Measurements from ENCODE around the gene KLHL29. TPM values are rescaled to one million over a fixed set of nuclear protein-coding genes. Genes with fewer than 3 reads are reported as not detected.

Gene KLHL29
- total and polyA plus RNA-seq, 5 donors from 2014 or later: 0.09 to 1.3 (median 0.24) TPM

DNA sequence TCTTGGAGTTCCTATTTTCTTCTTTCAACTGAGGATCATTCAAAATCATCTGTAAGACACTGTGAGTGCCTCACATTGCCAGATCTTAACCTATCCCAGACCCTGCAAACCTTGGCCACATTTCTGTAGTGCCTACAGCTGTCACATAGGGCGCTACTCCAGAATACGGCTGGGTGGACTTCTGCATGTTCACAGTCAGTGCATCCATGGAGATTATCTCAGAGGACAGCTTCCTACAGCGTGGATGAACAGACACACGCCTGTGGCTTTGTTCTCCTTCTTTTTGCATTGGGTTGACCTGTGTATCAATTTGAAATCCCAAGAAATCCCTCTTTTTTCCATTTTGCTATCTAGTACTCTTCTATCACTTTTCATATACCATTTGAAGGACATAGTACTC, 1.9 kb upstream of the KLHL29 start:
- H3K4me3 Mint-ChIP-seq: peak overlapping the region in 1 of 4 donors; percentile 31
- no peak for ATAC-seq (ENCODE audit: low read depth in 2 of 2)
- H3K9me3 ChIP-seq (ENCODE audit: control insufficient read depth in 2 of 2, low read length in 2 of 2): no peaks in the 10 kb centered on the region

DNA sequence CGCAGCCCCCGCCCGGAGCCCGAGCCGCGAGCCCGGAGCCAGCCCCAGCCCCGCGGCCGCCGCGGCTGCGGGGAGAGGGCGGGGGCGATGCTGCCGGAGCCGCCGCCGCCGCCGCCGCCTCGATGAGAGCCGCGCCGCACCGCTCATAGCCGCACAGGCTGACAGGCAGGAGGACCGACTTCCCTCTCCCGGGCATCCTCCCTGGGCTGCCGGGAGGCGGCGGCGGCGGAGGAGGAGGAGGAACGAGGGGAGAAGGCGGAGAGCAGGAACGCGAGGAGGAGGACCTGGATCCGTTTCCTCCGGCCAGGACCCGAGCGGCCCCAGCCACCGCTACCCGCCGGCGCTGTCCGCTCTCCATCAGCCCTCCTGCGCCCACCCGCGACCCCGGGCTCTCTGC, 370 bp downstream of the KLHL29 start:
- no peak overlapping the region for H3K4me3 Mint-ChIP-seq
- Histone ChIP-seq H3K4me1 (ENCODE audit: control insufficient read depth, insufficient read depth, low read length, poor library complexity, severe bottlenecking) (peaks cover 10% of the 10 kb centered on the region), H3K27me3 (ENCODE audit: control insufficient read depth, insufficient read depth, low read length) (peaks cover 30% of the 10 kb centered on the region), H3K4me3 (ENCODE audit: low read depth, low read length) (no peak overlapping the region), H3K27ac (ENCODE audit: insufficient read depth, low read length, poor library complexity, severe bottlenecking) (no peak overlapping the region), H3K9me3 (ENCODE audit: control insufficient read depth in 2 of 2, low read length in 2 of 2) (no peaks in the 10 kb centered on the region), H3K36me3 (ENCODE audit: control insufficient read depth, insufficient read depth, low read length) (no peaks in the 10 kb centered on the region)
- H3K27ac Mint-ChIP-seq: no peak overlapping the region
- peaks cover 1 to 25% (median 10%) of the 10 kb centered on the region in 4 donors for H3K4me1 Mint-ChIP-seq
- H3K27me3 Mint-ChIP-seq: peaks cover 60% of the 10 kb centered on the region
- ATAC-seq (ENCODE audit: low read depth in 2 of 2) (peak; percentile 9 to 43), DNase-seq (no peak)
- H3K9me3 Mint-ChIP-seq: peaks cover 0 to 3% (median 0%) of the 10 kb centered on the region in 7 donors
- H3K36me3 Mint-ChIP-seq: no peaks in the 10 kb centered on the region

More for the DNA sequence above, 1.9 kb upstream of the KLHL29 start:
- DNase-seq: no peak
- H3K36me3 Mint-ChIP-seq: no peaks in the 10 kb centered on the region
- H3K4me1 Mint-ChIP-seq: peaks cover 4 to 28% (median 10%) of the 10 kb centered on the region in 4 donors
- H3K27me3 Mint-ChIP-seq: peaks cover 38% of the 10 kb centered on the region
- Histone ChIP-seq H3K4me3 (ENCODE audit: low read depth, low read length) (no peak overlapping the region), H3K4me1 (ENCODE audit: control insufficient read depth, insufficient read depth, low read length, poor library complexity, severe bottlenecking) (peaks cover 10% of the 10 kb centered on the region), H3K27ac (ENCODE audit: insufficient read depth, low read length, poor library complexity, severe bottlenecking) (no peak overlapping the region), H3K27me3 (ENCODE audit: control insufficient read depth, insufficient read depth, low read length) (peaks cover 24% of the 10 kb centered on the region), H3K36me3 (ENCODE audit: control insufficient read depth, insufficient read depth, low read length) (no peaks in the 10 kb centered on the region)
- H3K9me3 Mint-ChIP-seq: peaks cover 0 to 1% (median 0%) of the 10 kb centered on the region in 7 donors
- no peak overlapping the region for H3K27ac Mint-ChIP-seq

DNA sequence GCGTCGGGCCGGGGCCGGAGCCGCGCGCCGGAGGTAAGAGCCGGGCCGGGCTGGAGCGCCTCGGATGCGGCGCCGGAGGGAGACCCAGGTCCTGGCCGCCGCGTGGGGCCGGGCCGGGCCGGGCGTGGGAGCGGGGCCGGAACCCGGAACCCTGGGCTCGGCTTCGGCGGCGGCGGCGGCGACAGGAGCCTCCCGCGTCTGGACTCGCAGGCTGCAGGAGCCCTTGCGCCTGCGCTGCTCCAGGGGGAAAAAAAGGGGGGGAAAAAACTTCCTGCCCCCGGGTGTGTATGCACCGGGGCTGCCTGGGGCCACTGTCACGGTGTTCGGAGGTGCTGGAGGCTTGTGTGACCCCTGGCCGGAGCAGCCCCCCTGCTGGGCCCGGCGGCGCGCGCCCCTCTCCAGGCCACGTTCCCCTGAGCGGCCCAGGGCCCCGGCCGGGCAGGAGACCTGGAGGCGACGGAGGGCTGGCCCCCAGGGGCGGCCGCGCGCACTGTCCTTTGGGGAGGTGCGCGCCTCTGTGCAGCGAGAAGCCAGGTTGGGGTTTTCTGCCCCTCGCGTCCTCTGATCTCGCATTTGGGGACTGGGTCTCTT, 864 bp downstream of the KLHL29 start:
- peaks cover 10% of the 10 kb centered on the region for H3K4me1 ChIP-seq (ENCODE audit: control insufficient read depth, insufficient read depth, low read length, poor library complexity, severe bottlenecking)
- H3K36me3 ChIP-seq (ENCODE audit: control insufficient read depth, insufficient read depth, low read length): no peaks in the 10 kb centered on the region
- H3K27me3 Mint-ChIP-seq: peaks cover 64% of the 10 kb centered on the region
- H3K9me3 Mint-ChIP-seq: peaks cover 0 to 3% (median 0%) of the 10 kb centered on the region in 7 donors
- peaks cover 31% of the 10 kb centered on the region for H3K27me3 ChIP-seq (ENCODE audit: control insufficient read depth, insufficient read depth, low read length)
- peaks cover 0 to 20% (median 6%) of the 10 kb centered on the region in 4 donors for H3K4me1 Mint-ChIP-seq
- no peak for DNase-seq
- H3K36me3 Mint-ChIP-seq: no peaks in the 10 kb centered on the region
- no peak for ATAC-seq (ENCODE audit: low read depth in 2 of 2)
- no peak overlapping the region for H3K27ac ChIP-seq (ENCODE audit: insufficient read depth, low read length, poor library complexity, severe bottlenecking)
- no peaks in the 10 kb centered on the region for H3K9me3 ChIP-seq (ENCODE audit: control insufficient read depth in 2 of 2, low read length in 2 of 2)
- no peak overlapping the region for H3K27ac Mint-ChIP-seq
- peak overlapping the region in 3 of 4 donors; percentile 82 to 92 (median 87) for H3K4me3 Mint-ChIP-seq
- H3K4me3 ChIP-seq (ENCODE audit: low read depth, low read length): no peak overlapping the region

DNA sequence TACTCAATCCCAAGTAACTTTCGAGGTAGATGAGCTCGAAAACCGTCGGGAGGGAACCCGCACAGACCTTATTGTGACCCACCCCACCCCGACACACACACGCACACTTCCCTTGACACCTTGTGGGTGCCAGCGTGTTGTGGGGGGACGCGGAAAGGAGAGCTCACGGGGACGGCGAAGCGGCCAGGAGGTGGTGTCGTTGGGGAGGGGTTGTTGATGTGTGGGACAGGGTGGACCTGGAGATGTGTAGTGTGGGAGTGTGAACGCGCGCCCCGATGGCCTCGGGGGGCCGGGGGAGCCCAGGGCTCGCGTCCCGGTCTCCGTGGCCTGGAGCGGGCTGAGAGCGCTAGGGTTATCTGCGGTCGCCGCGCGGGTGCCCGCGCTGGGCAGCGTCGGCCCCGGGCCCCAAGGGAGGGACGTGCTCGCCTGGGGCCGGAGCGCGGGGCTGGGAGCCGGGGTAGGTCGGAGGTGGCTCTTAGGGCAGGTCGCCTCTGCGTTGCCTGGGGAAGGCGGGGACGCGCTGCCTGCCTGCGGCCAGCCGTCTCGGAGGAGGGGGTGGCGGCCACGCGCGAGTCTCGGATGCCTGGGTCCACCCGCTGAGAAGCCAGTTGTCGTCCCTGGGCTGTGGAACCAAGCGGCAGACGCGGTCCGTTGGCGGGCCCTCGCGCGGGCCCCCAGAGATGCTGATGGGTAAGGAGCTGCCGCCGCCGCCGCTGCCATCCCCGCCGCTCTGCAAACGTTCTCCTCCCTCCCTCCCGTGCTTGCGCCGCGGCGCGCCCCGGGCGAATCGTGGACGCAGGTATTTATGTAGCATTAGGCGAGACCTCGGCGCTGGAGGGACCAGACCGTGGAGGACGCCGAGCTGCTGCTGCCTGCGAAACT, 1.6 kb downstream of the KLHL29 start:
- ATAC-seq (ENCODE audit: low read depth in 2 of 2): no peak
- H3K27ac Mint-ChIP-seq: peak overlapping the region in 1 of 3 donors; percentile 79

DNA sequence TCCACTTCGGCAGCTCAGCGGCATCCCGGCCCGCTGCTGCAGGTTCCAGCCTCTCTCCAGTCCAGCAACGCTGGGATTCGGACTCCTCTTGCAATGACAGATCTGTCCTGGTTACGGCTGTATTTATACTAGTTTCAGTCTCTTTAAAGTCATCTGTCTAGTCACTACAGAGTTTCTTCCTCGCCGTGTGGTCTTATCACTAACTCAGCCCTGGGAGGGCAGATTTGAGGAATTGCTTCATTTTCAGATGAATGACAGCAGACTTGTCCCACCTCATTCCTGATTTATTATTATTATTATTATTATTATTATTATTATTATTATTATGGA, 2.2 kb downstream of the KLHL29 start:
- Histone ChIP-seq H3K4me1 (ENCODE audit: control insufficient read depth, insufficient read depth, low read length, poor library complexity, severe bottlenecking) (peaks cover 10% of the 10 kb centered on the region), H3K9me3 (ENCODE audit: control insufficient read depth in 2 of 2, low read length in 2 of 2) (no peaks in the 10 kb centered on the region), H3K27ac (ENCODE audit: insufficient read depth, low read length, poor library complexity, severe bottlenecking) (no peak overlapping the region), H3K4me3 (ENCODE audit: low read depth, low read length) (no peak overlapping the region), H3K27me3 (ENCODE audit: control insufficient read depth, insufficient read depth, low read length) (peaks cover 32% of the 10 kb centered on the region), H3K36me3 (ENCODE audit: control insufficient read depth, insufficient read depth, low read length) (no peaks in the 10 kb centered on the region)
- H3K27ac Mint-ChIP-seq: no peak overlapping the region
- peaks cover 0 to 3% (median 0%) of the 10 kb centered on the region in 7 donors for H3K9me3 Mint-ChIP-seq
- ATAC-seq (ENCODE audit: low read depth in 2 of 2): no peak
- H3K4me1 Mint-ChIP-seq: peaks cover 0 to 12% (median 5%) of the 10 kb centered on the region in 4 donors
- peaks cover 66% of the 10 kb centered on the region for H3K27me3 Mint-ChIP-seq
- H3K4me3 Mint-ChIP-seq: peak overlapping the region in 3 of 4 donors; percentile 19 to 69 (median 66)
- no peak for DNase-seq
- no peaks in the 10 kb centered on the region for H3K36me3 Mint-ChIP-seq

More for the DNA sequence above, 1.6 kb downstream of the KLHL29 start:
- Mint-ChIP-seq H3K27me3 (peaks cover 66% of the 10 kb centered on the region), H3K4me1 (peaks cover 0 to 13% (median 5%) of the 10 kb centered on the region in 4 donors), H3K36me3 (no peaks in the 10 kb centered on the region), H3K4me3 (peak overlapping the region; percentile 19 to 92 (median 84)), H3K9me3 (peaks cover 0 to 3% (median 0%) of the 10 kb centered on the region in 7 donors)
- Histone ChIP-seq H3K27me3 (ENCODE audit: control insufficient read depth, insufficient read depth, low read length) (peaks cover 35% of the 10 kb centered on the region), H3K4me3 (ENCODE audit: low read depth, low read length) (no peak overlapping the region), H3K9me3 (ENCODE audit: control insufficient read depth in 2 of 2, low read length in 2 of 2) (no peaks in the 10 kb centered on the region), H3K36me3 (ENCODE audit: control insufficient read depth, insufficient read depth, low read length) (no peaks in the 10 kb centered on the region), H3K27ac (ENCODE audit: insufficient read depth, low read length, poor library complexity, severe bottlenecking) (no peak overlapping the region), H3K4me1 (ENCODE audit: control insufficient read depth, insufficient read depth, low read length, poor library complexity, severe bottlenecking) (peaks cover 10% of the 10 kb centered on the region)
- DNase-seq: peak in 2 of 3 donors; percentile 5 to 16

DNA sequence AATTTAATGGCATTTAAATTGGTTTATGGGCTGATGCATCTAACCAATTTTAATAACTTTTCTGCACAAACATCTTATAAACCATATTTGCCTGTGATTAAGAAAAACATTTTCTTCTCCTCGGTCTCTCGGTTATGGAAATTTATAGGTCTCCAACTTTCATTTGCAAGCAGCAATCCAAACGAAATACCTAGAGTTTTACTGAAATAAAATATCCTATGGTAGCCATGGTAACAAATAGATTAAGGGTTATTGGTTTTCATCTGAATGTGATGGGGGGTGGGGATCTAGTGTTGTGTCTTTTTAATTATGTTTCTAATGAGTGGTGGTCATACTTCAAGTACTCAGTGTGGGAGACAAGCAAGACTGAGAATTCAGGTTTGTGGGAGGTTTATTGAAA, 2.9 kb downstream of the KLHL29 start:
- peaks cover 33% of the 10 kb centered on the region for H3K27me3 ChIP-seq (ENCODE audit: control insufficient read depth, insufficient read depth, low read length)
- Mint-ChIP-seq H3K27me3 (peaks cover 66% of the 10 kb centered on the region), H3K4me1 (peaks cover 0 to 12% (median 5%) of the 10 kb centered on the region in 4 donors), H3K36me3 (no peaks in the 10 kb centered on the region), H3K9me3 (peaks cover 0 to 3% (median 0%) of the 10 kb centered on the region in 7 donors), H3K27ac (no peak overlapping the region), H3K4me3 (peak overlapping the region in 2 of 4 donors; percentile 19 to 84)
- DNase-seq (no peak), ATAC-seq (ENCODE audit: low read depth in 2 of 2) (no peak)
- no peak overlapping the region for H3K27ac ChIP-seq (ENCODE audit: insufficient read depth, low read length, poor library complexity, severe bottlenecking)
- peaks cover 10% of the 10 kb centered on the region for H3K4me1 ChIP-seq (ENCODE audit: control insufficient read depth, insufficient read depth, low read length, poor library complexity, severe bottlenecking)
- no peaks in the 10 kb centered on the region for H3K9me3 ChIP-seq (ENCODE audit: control insufficient read depth in 2 of 2, low read length in 2 of 2)
- H3K4me3 ChIP-seq (ENCODE audit: low read depth, low read length): no peak overlapping the region
- no peaks in the 10 kb centered on the region for H3K36me3 ChIP-seq (ENCODE audit: control insufficient read depth, insufficient read depth, low read length)

DNA sequence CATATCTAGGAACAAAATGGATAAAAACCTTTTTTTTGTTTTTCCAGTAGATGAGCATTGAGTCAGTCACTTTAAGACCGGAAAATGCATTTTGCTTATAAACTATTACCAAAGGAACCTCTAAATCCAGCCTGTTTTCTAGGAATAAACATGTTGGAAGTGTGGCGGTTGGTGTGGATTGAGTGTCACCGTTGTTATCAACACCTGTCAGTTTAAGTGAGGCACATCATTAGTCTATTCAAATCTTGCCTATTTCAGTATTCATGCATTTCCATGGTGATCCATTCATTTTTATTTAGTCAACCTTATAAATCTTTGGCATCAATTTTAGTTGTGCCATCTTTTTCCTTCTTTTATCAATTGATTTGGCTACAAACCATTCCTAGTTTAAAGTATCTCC, 3.3 kb downstream of the KLHL29 start:
- no peak for ATAC-seq (ENCODE audit: low read depth in 2 of 2)
- no peaks in the 10 kb centered on the region for H3K9me3 ChIP-seq (ENCODE audit: control insufficient read depth in 2 of 2, low read length in 2 of 2)
- Mint-ChIP-seq H3K4me1 (peaks cover 0 to 12% (median 5%) of the 10 kb centered on the region in 4 donors), H3K4me3 (peak overlapping the region in 1 of 4 donors; percentile 58), H3K36me3 (no peaks in the 10 kb centered on the region), H3K27me3 (peaks cover 67% of the 10 kb centered on the region), H3K9me3 (peaks cover 0 to 3% (median 0%) of the 10 kb centered on the region in 7 donors), H3K27ac (no peak overlapping the region)
- H3K4me3 ChIP-seq (ENCODE audit: low read depth, low read length): no peak overlapping the region
- no peaks in the 10 kb centered on the region for H3K36me3 ChIP-seq (ENCODE audit: control insufficient read depth, insufficient read depth, low read length)
- no peak overlapping the region for H3K27ac ChIP-seq (ENCODE audit: insufficient read depth, low read length, poor library complexity, severe bottlenecking)
- DNase-seq: no peak
- H3K27me3 ChIP-seq (ENCODE audit: control insufficient read depth, insufficient read depth, low read length): peaks cover 33% of the 10 kb centered on the region
- H3K4me1 ChIP-seq (ENCODE audit: control insufficient read depth, insufficient read depth, low read length, poor library complexity, severe bottlenecking): peaks cover 10% of the 10 kb centered on the region
